ENCODE measurements around the gene RIN3. TPM values are rescaled to one million over a fixed set of nuclear protein-coding genes. Genes with fewer than 3 reads are reported as not detected.

The RIN3 gene
- total RNA-seq, 1 donor from 2014 or later, result 28.0 TPM

GRCh38 chr14:92719421-92719820 is 205.8 kb downstream of the RIN3 start:
- no peak overlapping the region for H3K9ac ChIP-seq (ENCODE audit: low read length)
- no peaks in the 10 kb centered on the region for H3K36me3 ChIP-seq (ENCODE audit: insufficient read depth, low read length)
- no peak for FAIRE-seq
- H2AFZ ChIP-seq (ENCODE audit: low read depth, low read length), result no peak overlapping the region
- Mint-ChIP-seq H3K36me3 (ENCODE audit: low read depth, unreplicated experiment) (peaks cover 35% of the 10 kb centered on the region), H3K9me3 (ENCODE audit: unreplicated experiment) (peaks cover 2% of the 10 kb centered on the region), H3K27me3 (ENCODE audit: low read depth, unreplicated experiment) (no peaks in the 10 kb centered on the region), H3K4me3 (ENCODE audit: unreplicated experiment) (no peak overlapping the region), H3K4me1 (ENCODE audit: low read depth, unreplicated experiment) (peaks cover 16% of the 10 kb centered on the region), H3K27ac (ENCODE audit: unreplicated experiment) (peak overlapping the region; percentile 29)
- no peaks in the 10 kb centered on the region for H3K9me3 ChIP-seq (ENCODE audit: insufficient read depth, low read depth, low read length)
- H3K27ac ChIP-seq (ENCODE audit: low read depth, low read length), result no peak overlapping the region
- peaks cover 8% of the 10 kb centered on the region for H4K20me1 ChIP-seq (ENCODE audit: insufficient read depth, low read length)
- TF ChIP-seq CTCF (IDR thresholded peaks at IDR 0.05; ENCODE audit: insufficient read depth, low read depth, low read length), result no peak
- no peak for TF ChIP-seq EZH2 (IDR thresholded peaks at IDR 0.05; ENCODE audit: insufficient read depth, low read length)
- DNase-seq (ENCODE audit: low read depth), result no peak
- no peaks in the 10 kb centered on the region for H3K79me2 ChIP-seq (ENCODE audit: insufficient read depth, low read length)
- no peaks in the 10 kb centered on the region for H3K27me3 ChIP-seq (ENCODE audit: insufficient read depth, low read length)
- H3K4me1 ChIP-seq (ENCODE audit: insufficient read depth, low read length), result no peaks in the 10 kb centered on the region
- no peak overlapping the region for H3K4me2 ChIP-seq (ENCODE audit: low read length)
- H3K4me3 ChIP-seq (ENCODE audit: insufficient read depth, low read depth, low read length), result no peak overlapping the region

GRCh38 chr14:92719890-92720323 is 206.3 kb downstream of the RIN3 start:
- Mint-ChIP-seq H3K27ac (ENCODE audit: unreplicated experiment) (no peak overlapping the region), H3K4me3 (ENCODE audit: unreplicated experiment) (no peak overlapping the region), H3K36me3 (ENCODE audit: low read depth, unreplicated experiment) (peaks cover 36% of the 10 kb centered on the region), H3K4me1 (ENCODE audit: low read depth, unreplicated experiment) (peaks cover 16% of the 10 kb centered on the region), H3K9me3 (ENCODE audit: unreplicated experiment) (peaks cover 2% of the 10 kb centered on the region), H3K27me3 (ENCODE audit: low read depth, unreplicated experiment) (no peaks in the 10 kb centered on the region)
- Histone ChIP-seq H3K27ac (ENCODE audit: low read depth, low read length) (no peak overlapping the region), H3K79me2 (ENCODE audit: insufficient read depth, low read length) (no peaks in the 10 kb centered on the region), H4K20me1 (ENCODE audit: insufficient read depth, low read length) (peaks cover 8% of the 10 kb centered on the region), H3K36me3 (ENCODE audit: insufficient read depth, low read length) (no peaks in the 10 kb centered on the region), H3K9ac (ENCODE audit: low read length) (no peak overlapping the region), H3K4me1 (ENCODE audit: insufficient read depth, low read length) (no peaks in the 10 kb centered on the region), H3K27me3 (ENCODE audit: insufficient read depth, low read length) (no peaks in the 10 kb centered on the region), H3K4me3 (ENCODE audit: insufficient read depth, low read depth, low read length) (no peak overlapping the region), H3K9me3 (ENCODE audit: insufficient read depth, low read depth, low read length) (no peaks in the 10 kb centered on the region), H3K4me2 (ENCODE audit: low read length) (no peak overlapping the region), H2AFZ (ENCODE audit: low read depth, low read length) (no peak overlapping the region)
- DNase-seq (ENCODE audit: low read depth) (no peak), FAIRE-seq (peak; percentile 5)
- TF ChIP-seq CTCF (IDR thresholded peaks at IDR 0.05; ENCODE audit: insufficient read depth, low read depth, low read length) (no peak), EZH2 (IDR thresholded peaks at IDR 0.05; ENCODE audit: insufficient read depth, low read length) (no peak)

GRCh38 chr14:92724516-92725340 is 211.1 kb downstream of the RIN3 start:
- peaks cover 33% of the 10 kb centered on the region for H3K36me3 Mint-ChIP-seq (ENCODE audit: low read depth, unreplicated experiment)
- no peaks in the 10 kb centered on the region for H3K27me3 Mint-ChIP-seq (ENCODE audit: low read depth, unreplicated experiment)
- Histone ChIP-seq H3K9me3 (ENCODE audit: insufficient read depth, low read depth, low read length) (no peaks in the 10 kb centered on the region), H3K27me3 (ENCODE audit: insufficient read depth, low read length) (peaks cover 8% of the 10 kb centered on the region), H2AFZ (ENCODE audit: low read depth, low read length) (no peak overlapping the region), H3K4me3 (ENCODE audit: insufficient read depth, low read depth, low read length) (no peak overlapping the region), H4K20me1 (ENCODE audit: insufficient read depth, low read length) (peaks cover 33% of the 10 kb centered on the region), H3K27ac (ENCODE audit: low read depth, low read length) (no peak overlapping the region), H3K36me3 (ENCODE audit: insufficient read depth, low read length) (no peaks in the 10 kb centered on the region), H3K4me1 (ENCODE audit: insufficient read depth, low read length) (peaks cover 17% of the 10 kb centered on the region), H3K9ac (ENCODE audit: low read length) (no peak overlapping the region), H3K4me2 (ENCODE audit: low read length) (no peak overlapping the region), H3K79me2 (ENCODE audit: insufficient read depth, low read length) (no peaks in the 10 kb centered on the region)
- H3K4me3 Mint-ChIP-seq (ENCODE audit: unreplicated experiment), result no peak overlapping the region
- FAIRE-seq (no peak), DNase-seq (ENCODE audit: low read depth) (no peak)
- H3K27ac Mint-ChIP-seq (ENCODE audit: unreplicated experiment), result peak overlapping the region; percentile 68
- no peak for TF ChIP-seq EZH2 (IDR thresholded peaks at IDR 0.05; ENCODE audit: insufficient read depth, low read length)
- TF ChIP-seq CTCF (IDR thresholded peaks at IDR 0.05; ENCODE audit: insufficient read depth, low read depth, low read length), result no peak
- H3K9me3 Mint-ChIP-seq (ENCODE audit: unreplicated experiment), result peaks cover 2% of the 10 kb centered on the region
- peaks cover 19% of the 10 kb centered on the region for H3K4me1 Mint-ChIP-seq (ENCODE audit: low read depth, unreplicated experiment)

Measured in astrocyte (in vitro differentiated cells and primary cell).